Retinal pigment epithelial cell (primary cell): ENCODE data around the gene ST14.

Experiments
- DNase-seq: peaks from one replicate; pipeline ENCODE4 v3.0.0-alpha.2; 2010; ENCODE audit warnings: low read depth
- H3K4me3 ChIP-seq: 2 replicates; pipeline ENCODE4 v1.5.1; 2011; ENCODE audit warnings: mild to moderate bottlenecking, low read length, control low read depth, moderate library complexity
- CTCF ChIP-seq: conservative IDR thresholded peaks from 2 replicates; pipeline ENCODE4 v1.5.1; 2011; ENCODE audit warnings: low read depth, low read length, control low read depth, inconsistent platforms

ST14 gene

GRCh38 chr11:130157840-130158239 is 1.7 kb upstream of the ST14 start:
- TF ChIP-seq CTCF: no peak

GRCh38 chr11:130159139-130159538 is 443 bp upstream of the ST14 start:
- H3K4me3 ChIP-seq: no peak overlapping the region
- no peak for DNase-seq
- no peak for TF ChIP-seq CTCF

More at GRCh38 chr11:130157840-130158239, 1.7 kb upstream of the ST14 start:
- no peak overlapping the region for H3K4me3 ChIP-seq
- no peak for DNase-seq

- H3K4me3 ChIP-seq: no peak overlapping the region
- no peak for TF ChIP-seq CTCF
- DNase-seq: no peak
Observed at GRCh38 chr11:130160498-130161155, 1.0 kb downstream of the ST14 start.

GRCh38 chr11:130161441-130162145 is 2.0 kb downstream of the ST14 start:
- no peak overlapping the region for H3K4me3 ChIP-seq
- no peak for DNase-seq
- no peak for TF ChIP-seq CTCF

GRCh38 chr11:130162733-130163132 is 3.2 kb downstream of the ST14 start:
- TF ChIP-seq CTCF: no peak
- DNase-seq: no peak

GRCh38 chr11:130163346-130164220 is 4.0 kb downstream of the ST14 start:
- TF ChIP-seq CTCF: peak; percentile 24
- H3K4me3 ChIP-seq: no peak overlapping the region
- no peak for DNase-seq

More at GRCh38 chr11:130162733-130163132, 3.2 kb downstream of the ST14 start:
- H3K4me3 ChIP-seq: no peak overlapping the region
